ENCODE results near the gene CLVS2. TPM values are rescaled to one million over a fixed set of nuclear protein-coding genes. Genes with fewer than 3 reads are reported as not detected.

Gene CLVS2
- total and polyA plus RNA-seq, 4 donors, result 0.25 TPM; not detected in 3

- Histone ChIP-seq H3K27ac (ENCODE audit: low read depth in 1 of 2, low read length in 2 of 2) (no peak overlapping the region), H3K9ac (ENCODE audit: low read depth in 1 of 2, low read length in 2 of 2) (no peak overlapping the region), H3K4me1 (ENCODE audit: control insufficient read depth in 4 of 4, insufficient read depth in 4 of 4, low read length in 3 of 4) (no peaks in the 10 kb centered on the region), H3K36me3 (ENCODE audit: control insufficient read depth in 4 of 4, insufficient read depth in 3 of 4, low read depth in 1 of 4, low read length in 3 of 4) (no peaks in the 10 kb centered on the region), H3K4me3 (ENCODE audit: low read depth in 1 of 3, low read length in 3 of 3) (no peak overlapping the region), H3K9me3 (ENCODE audit: control insufficient read depth in 4 of 4, low read length in 3 of 4) (no peaks in the 10 kb centered on the region), H3K27me3 (ENCODE audit: control insufficient read depth in 4 of 4, insufficient read depth in 4 of 4, low read length in 3 of 4) (peaks cover 0 to 4% (median 0%) of the 10 kb centered on the region in 4 donors)
- 54% methylated on average over 1 of the region's 1 CpG for WGBS
- TF ChIP-seq FOXA2 (IDR thresholded peaks at IDR 0.05) (no peak), HNF4G (IDR thresholded peaks at IDR 0.05) (no peak), JUND (IDR thresholded peaks at IDR 0.05) (no peak), EGR1 (IDR thresholded peaks at IDR 0.05; ENCODE audit: low read depth in 2 of 2) (no peak), TAF1 (conservative IDR thresholded peaks at IDR 0.05) (no peak), NR2F2 (IDR thresholded peaks at IDR 0.05) (no peak), SP1 (IDR thresholded peaks at IDR 0.05) (no peak)
- TF ChIP-seq, protein P1, sequence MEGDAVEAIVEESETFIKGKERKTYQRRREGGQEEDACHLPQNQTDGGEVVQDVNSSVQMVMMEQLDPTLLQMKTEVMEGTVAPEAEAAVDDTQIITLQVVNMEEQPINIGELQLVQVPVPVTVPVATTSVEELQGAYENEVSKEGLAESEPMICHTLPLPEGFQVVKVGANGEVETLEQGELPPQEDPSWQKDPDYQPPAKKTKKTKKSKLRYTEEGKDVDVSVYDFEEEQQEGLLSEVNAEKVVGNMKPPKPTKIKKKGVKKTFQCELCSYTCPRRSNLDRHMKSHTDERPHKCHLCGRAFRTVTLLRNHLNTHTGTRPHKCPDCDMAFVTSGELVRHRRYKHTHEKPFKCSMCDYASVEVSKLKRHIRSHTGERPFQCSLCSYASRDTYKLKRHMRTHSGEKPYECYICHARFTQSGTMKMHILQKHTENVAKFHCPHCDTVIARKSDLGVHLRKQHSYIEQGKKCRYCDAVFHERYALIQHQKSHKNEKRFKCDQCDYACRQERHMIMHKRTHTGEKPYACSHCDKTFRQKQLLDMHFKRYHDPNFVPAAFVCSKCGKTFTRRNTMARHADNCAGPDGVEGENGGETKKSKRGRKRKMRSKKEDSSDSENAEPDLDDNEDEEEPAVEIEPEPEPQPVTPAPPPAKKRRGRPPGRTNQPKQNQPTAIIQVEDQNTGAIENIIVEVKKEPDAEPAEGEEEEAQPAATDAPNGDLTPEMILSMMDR (IDR thresholded peaks at IDR 0.05; ENCODE audit: low read depth, low read length, missing input control), result no peak
- TF ChIP-seq, protein P2, sequence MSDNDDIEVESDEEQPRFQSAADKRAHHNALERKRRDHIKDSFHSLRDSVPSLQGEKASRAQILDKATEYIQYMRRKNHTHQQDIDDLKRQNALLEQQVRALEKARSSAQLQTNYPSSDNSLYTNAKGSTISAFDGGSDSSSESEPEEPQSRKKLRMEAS (IDR thresholded peaks at IDR 0.05), result no peak
- DNase-seq (ENCODE audit: low spot score), result no peak
Observed at GRCh38 chr6:122969999-122970533, 26.0 kb upstream of the CLVS2 start.

DNA sequence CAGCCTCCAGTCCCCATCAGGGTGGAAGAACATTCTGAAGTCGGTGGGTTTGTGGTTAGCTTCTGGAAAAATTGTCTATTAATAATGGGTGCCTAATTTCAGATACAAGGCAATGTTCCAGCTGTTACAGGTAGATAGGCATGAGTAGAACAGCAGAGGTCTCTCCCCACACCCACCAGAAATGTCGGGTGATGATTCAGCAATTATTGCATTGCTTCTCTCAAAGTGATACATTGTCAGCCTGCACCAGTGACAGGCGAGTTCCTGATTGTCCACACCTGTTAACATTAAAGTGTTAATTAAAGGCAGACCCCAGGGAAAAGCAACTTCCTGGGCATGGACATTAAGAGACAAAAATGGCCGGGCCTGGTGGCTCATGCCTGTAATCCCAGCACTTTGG is 18.9 kb upstream of the CLVS2 start:
- Histone ChIP-seq H3K4me3 (ENCODE audit: low read depth in 1 of 3, low read length in 3 of 3) (no peak overlapping the region), H3K4me1 (ENCODE audit: control insufficient read depth in 4 of 4, insufficient read depth in 4 of 4, low read length in 3 of 4) (no peaks in the 10 kb centered on the region), H3K27me3 (ENCODE audit: control insufficient read depth in 4 of 4, insufficient read depth in 4 of 4, low read length in 3 of 4) (no peaks in the 10 kb centered on the region), H3K36me3 (ENCODE audit: control insufficient read depth in 4 of 4, insufficient read depth in 3 of 4, low read depth in 1 of 4, low read length in 3 of 4) (no peaks in the 10 kb centered on the region), H3K27ac (ENCODE audit: low read depth in 1 of 2, low read length in 2 of 2) (no peak overlapping the region), H3K9ac (ENCODE audit: low read depth in 1 of 2, low read length in 2 of 2) (no peak overlapping the region), H3K9me3 (ENCODE audit: control insufficient read depth in 4 of 4, low read length in 3 of 4) (no peaks in the 10 kb centered on the region)
- no peak for DNase-seq (ENCODE audit: low spot score)
- TF ChIP-seq FOXA1 (IDR thresholded peaks at IDR 0.05) (no peak), ATF3 (IDR thresholded peaks at IDR 0.05) (no peak), TAF1 (conservative IDR thresholded peaks at IDR 0.05) (no peak), NR2F2 (IDR thresholded peaks at IDR 0.05) (no peak), GABPA (IDR thresholded peaks at IDR 0.05 in 1 of 2, conservative IDR thresholded peaks at IDR 0.05 in 1 of 2) (no peak)
- TF ChIP-seq, protein P3, sequence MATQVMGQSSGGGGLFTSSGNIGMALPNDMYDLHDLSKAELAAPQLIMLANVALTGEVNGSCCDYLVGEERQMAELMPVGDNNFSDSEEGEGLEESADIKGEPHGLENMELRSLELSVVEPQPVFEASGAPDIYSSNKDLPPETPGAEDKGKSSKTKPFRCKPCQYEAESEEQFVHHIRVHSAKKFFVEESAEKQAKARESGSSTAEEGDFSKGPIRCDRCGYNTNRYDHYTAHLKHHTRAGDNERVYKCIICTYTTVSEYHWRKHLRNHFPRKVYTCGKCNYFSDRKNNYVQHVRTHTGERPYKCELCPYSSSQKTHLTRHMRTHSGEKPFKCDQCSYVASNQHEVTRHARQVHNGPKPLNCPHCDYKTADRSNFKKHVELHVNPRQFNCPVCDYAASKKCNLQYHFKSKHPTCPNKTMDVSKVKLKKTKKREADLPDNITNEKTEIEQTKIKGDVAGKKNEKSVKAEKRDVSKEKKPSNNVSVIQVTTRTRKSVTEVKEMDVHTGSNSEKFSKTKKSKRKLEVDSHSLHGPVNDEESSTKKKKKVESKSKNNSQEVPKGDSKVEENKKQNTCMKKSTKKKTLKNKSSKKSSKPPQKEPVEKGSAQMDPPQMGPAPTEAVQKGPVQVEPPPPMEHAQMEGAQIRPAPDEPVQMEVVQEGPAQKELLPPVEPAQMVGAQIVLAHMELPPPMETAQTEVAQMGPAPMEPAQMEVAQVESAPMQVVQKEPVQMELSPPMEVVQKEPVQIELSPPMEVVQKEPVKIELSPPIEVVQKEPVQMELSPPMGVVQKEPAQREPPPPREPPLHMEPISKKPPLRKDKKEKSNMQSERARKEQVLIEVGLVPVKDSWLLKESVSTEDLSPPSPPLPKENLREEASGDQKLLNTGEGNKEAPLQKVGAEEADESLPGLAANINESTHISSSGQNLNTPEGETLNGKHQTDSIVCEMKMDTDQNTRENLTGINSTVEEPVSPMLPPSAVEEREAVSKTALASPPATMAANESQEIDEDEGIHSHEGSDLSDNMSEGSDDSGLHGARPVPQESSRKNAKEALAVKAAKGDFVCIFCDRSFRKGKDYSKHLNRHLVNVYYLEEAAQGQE (IDR thresholded peaks at IDR 0.05), result no peak
- TF ChIP-seq, protein P2 (IDR thresholded peaks at IDR 0.05), result no peak
- 73% methylated on average over 4 of the region's 4 CpGs for WGBS

Data from liver (tissue), 9 donors.